ENCODE results near the gene ITGB6. TPM values are rescaled to one million over a fixed set of nuclear protein-coding genes. Genes with fewer than 3 reads are reported as not detected.

The ITGB6 gene
- polyA plus RNA-seq, 2 of the 4 experiments (the other 2 are of a cell fraction): 4.2 to 5.0 TPM

- no peak for TF ChIP-seq ELK1 (IDR thresholded peaks at IDR 0.05; ENCODE audit: low read depth, low read length)
- TF ChIP-seq POLR2A (IDR thresholded peaks at IDR 0.05; ENCODE audit: low read length): no peak
- TF ChIP-seq PHF8 (IDR thresholded peaks at IDR 0.05; ENCODE audit: borderline replicate concordance, low read depth): no peak
- no peak for TF ChIP-seq CHD2 (IDR thresholded peaks at IDR 0.05; ENCODE audit: low read length, partially characterized antibody)
- no peak for TF ChIP-seq HOXB13 (CRISPR knock-in tag; IDR thresholded peaks at IDR 0.05; ENCODE audit: low read depth)
- no peak for TF ChIP-seq RAD21 (conservative IDR thresholded peaks at IDR 0.05 in 1 of 2, IDR thresholded peaks at IDR 0.05 in 1 of 2)
Observed at GRCh38 chr2:160051371-160051800, 148.7 kb downstream of the ITGB6 start (continued).

GRCh38 chr2:160050147-160050546, 149.9 kb downstream of the ITGB6 start:
- Histone ChIP-seq H3K4me1 (no peaks in the 10 kb centered on the region), H3K4me2 (no peak overlapping the region), H3K4me3 (no peak overlapping the region), H3K9me3 (no peaks in the 10 kb centered on the region), H3K27ac (no peak overlapping the region)
- no peak for TF ChIP-seq EP300 (IDR thresholded peaks at IDR 0.05)
- TF ChIP-seq EHF (CRISPR knock-in tag; IDR thresholded peaks at IDR 0.05): no peak
- TF ChIP-seq EHMT2 (IDR thresholded peaks at IDR 0.05; ENCODE audit: low read depth): no peak
- no peak for TF ChIP-seq CEBPB (IDR thresholded peaks at IDR 0.05)
- TF ChIP-seq PHF8 (IDR thresholded peaks at IDR 0.05; ENCODE audit: borderline replicate concordance, low read depth): no peak
- TF ChIP-seq HDAC2 (IDR thresholded peaks at IDR 0.05): no peak
- TF ChIP-seq PBX3 (IDR thresholded peaks at IDR 0.05): no peak
- no peak for TF ChIP-seq KDM1A (IDR thresholded peaks at IDR 0.05; ENCODE audit: low read depth)
- TF ChIP-seq ATOH8 (CRISPR knock-in tag; IDR thresholded peaks at IDR 0.05; ENCODE audit: low read depth): no peak
- TF ChIP-seq JUNB (IDR thresholded peaks at IDR 0.05): no peak
- TF ChIP-seq ZSCAN20 (CRISPR knock-in tag; IDR thresholded peaks at IDR 0.05): no peak
- TF ChIP-seq FOSB (CRISPR knock-in tag; IDR thresholded peaks at IDR 0.05): no peak
- no peak for TF ChIP-seq CHD4 (IDR thresholded peaks at IDR 0.05; ENCODE audit: borderline replicate concordance)
- FAIRE-seq (no peak), ATAC-seq (no peak), DNase-seq (ENCODE audit: low read depth in 1 of 2, low spot score in 1 of 2) (no peak)
- WGBS (ENCODE audit: missing lambda C conversion rate): 82% methylated on average over 3 of the region's 3 CpGs
- CTCF ChIA-PET: interaction anchor here (0.6 to 2.9 kb wide), 3 partner anchors 14 to 1014 kb away, joined by 4 to 6 read pairs (median 5); no protein-coding TSS in a partner anchor
- POLR2A ChIA-PET: no interaction called here

Other genes starting within 250 kb of the ITGB6 start
- gene PLA2R1, start 137.7 kb downstream of the ITGB6 start, polyA plus RNA-seq (2011; rRNA removed): 6.8 and 7.2 TPM in 2 replicates
- 2.5 to 3.6 TPM (median 3.3 TPM) in 3 replicates for gene PLA2R1, start 137.7 kb downstream of the ITGB6 start, polyA plus RNA-seq (2017; fragmentation: RNase III; extraction: RNeasy Plus Mini Kit Qiagen cat#74134 plus additional on column Dnase treatment)

Measured in A549 (cell line).